Adipocyte (in vitro differentiated cells): Measurements from ENCODE around the gene PLD2.

ENCODE experiments used
- DNase-seq: peaks from one replicate; pipeline ENCODE4 v3.0.0-alpha.2; 2015; ENCODE audit warnings: low read depth
- H3K27me3 ChIP-seq: replicated peaks from 2 replicates; pipeline ENCODE4 v1.7.0; 2013; ENCODE audit warnings: mild to moderate bottlenecking, low read length, moderate library complexity; ENCODE audit not compliant: control insufficient read depth, insufficient read depth
- H3K36me3 ChIP-seq: 2 replicates; pipeline ENCODE4 v1.7.0; 2013; ENCODE audit warnings: low read length, mild to moderate bottlenecking, moderate library complexity; ENCODE audit not compliant: control insufficient read depth, insufficient read depth, severe bottlenecking
- H3K4me1 ChIP-seq: 2 replicates; pipeline ENCODE4 v1.7.0; 2013; ENCODE audit warnings: mild to moderate bottlenecking, low read length, moderate library complexity; ENCODE audit not compliant: control insufficient read depth, insufficient read depth
- H3K4me3 ChIP-seq: 2 replicates; pipeline ENCODE4 v1.7.0; 2013; ENCODE audit warnings: mild to moderate bottlenecking, low read length, moderate library complexity
- H3K9ac ChIP-seq: 2 replicates; pipeline ENCODE4 v1.7.0; 2013; ENCODE audit warnings: mild to moderate bottlenecking, low read length, moderate library complexity
- H3K9me3 ChIP-seq: 2 replicates; pipeline ENCODE4 v1.7.0; 2013; ENCODE audit warnings: mild to moderate bottlenecking, low read length, moderate library complexity; ENCODE audit not compliant: control insufficient read depth

The PLD2 gene

DNA sequence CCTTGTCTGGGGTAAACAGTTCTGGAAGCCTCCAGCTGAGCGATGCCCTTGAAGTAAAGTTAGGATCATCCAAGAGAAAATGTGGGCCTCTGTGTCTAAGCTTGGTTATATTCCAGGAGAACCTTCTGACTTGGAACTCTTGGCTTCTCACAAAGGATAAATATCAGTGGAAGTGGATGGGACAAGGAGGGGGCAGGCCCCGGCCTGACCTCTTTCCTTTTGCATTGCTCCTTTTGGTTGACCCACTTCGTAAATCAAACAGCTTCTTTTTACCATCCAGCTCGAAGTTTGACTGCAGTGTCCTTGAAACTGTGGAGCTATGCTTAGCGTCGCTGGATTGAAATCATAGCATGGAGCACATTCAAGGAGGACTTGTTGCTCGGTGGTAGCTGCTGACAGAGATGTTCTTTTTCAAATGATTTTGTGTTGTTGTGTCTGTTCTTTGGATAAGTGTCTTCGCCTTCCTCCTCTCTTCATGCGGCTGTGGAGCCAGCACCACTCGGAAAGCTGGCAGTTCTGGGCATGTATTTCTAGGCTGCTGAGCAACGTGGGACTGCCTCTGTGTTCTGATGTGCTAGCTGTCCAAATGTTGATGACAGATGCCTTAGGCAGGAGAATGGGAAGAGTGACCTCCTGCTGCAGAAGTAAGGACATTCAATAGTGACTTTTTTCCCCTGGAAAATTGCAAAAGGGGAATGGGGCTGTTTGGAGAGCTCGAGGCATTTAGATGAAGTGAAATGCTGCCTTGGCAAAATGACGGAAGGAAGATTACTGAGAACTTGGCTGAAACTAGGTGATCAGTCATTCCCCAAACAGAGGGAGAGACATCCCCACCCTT is 30.7 kb downstream of the PLD2 start:
- Histone ChIP-seq H3K4me1 (peaks cover 32% of the 10 kb centered on the region), H3K9me3 (no peaks in the 10 kb centered on the region), H3K27me3 (no peaks in the 10 kb centered on the region), H3K9ac (peak overlapping the region; percentile 56), H3K36me3 (no peaks in the 10 kb centered on the region), H3K4me3 (peak overlapping the region; percentile 18)
- DNase-seq = no peak

DNA sequence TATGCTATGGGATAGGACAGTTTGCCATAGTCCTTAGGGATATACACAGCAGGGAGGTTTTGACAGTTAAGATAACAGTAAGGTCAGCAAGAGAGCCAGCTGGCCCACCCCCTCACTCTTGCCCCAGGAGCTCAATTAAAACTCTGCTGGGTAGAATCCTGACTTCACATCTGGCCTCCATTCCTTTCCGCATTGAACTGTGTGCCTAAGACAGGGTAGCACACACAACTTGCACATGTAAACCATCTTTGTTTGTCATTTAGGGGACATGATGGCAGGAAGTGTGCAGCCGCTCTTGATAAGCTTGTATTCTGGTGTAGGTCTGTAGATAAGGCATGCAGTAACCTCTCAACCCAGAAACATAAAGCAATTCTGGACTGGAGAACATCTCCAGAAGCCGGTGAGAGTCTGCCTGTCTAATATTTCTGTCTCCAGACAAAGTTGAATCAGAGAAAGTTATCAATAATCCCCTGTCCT is 31.4 kb downstream of the PLD2 start:
- Histone ChIP-seq H3K36me3 (no peaks in the 10 kb centered on the region), H3K4me1 (peaks cover 32% of the 10 kb centered on the region), H3K27me3 (no peaks in the 10 kb centered on the region), H3K4me3 (peak overlapping the region; percentile 18), H3K9me3 (no peaks in the 10 kb centered on the region), H3K9ac (peak overlapping the region; percentile 56)
- no peak for DNase-seq

GRCh38 chr17:4839221-4839620 is 32.3 kb downstream of the PLD2 start:
- Histone ChIP-seq H3K36me3 (no peaks in the 10 kb centered on the region), H3K27me3 (no peaks in the 10 kb centered on the region), H3K9ac (no peak overlapping the region), H3K4me3 (no peak overlapping the region), H3K4me1 (peaks cover 30% of the 10 kb centered on the region), H3K9me3 (no peaks in the 10 kb centered on the region)
- no peak for DNase-seq

GRCh38 chr17:4839965-4840892 is 33.3 kb downstream of the PLD2 start:
- Histone ChIP-seq H3K9me3 (no peaks in the 10 kb centered on the region), H3K4me3 (no peak overlapping the region)

DNA sequence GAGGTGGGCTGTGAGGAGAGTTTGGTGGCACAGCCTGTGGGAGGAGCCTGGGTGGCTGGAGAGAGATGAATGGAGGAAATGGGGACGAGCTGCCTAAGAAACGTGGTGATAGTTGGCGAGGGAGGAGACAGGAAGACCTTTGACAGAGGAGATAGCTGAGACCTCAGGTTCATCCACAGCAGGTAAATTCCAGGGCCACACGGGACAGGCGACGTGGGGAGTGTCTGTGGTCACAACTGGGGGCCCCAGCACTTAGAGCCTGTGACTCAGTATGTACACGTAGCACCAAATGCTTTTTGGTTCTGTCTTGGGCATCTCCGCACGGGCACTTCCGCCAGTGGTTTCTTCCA is 33.9 kb downstream of the PLD2 start:
- Histone ChIP-seq H3K4me3 (no peak overlapping the region), H3K9ac (no peak overlapping the region), H3K4me1 (peaks cover 24% of the 10 kb centered on the region), H3K27me3 (no peaks in the 10 kb centered on the region), H3K36me3 (no peaks in the 10 kb centered on the region), H3K9me3 (no peaks in the 10 kb centered on the region)
- no peak for DNase-seq

More at GRCh38 chr17:4839965-4840892, 33.3 kb downstream of the PLD2 start:
- no peak overlapping the region for H3K9ac ChIP-seq
- no peaks in the 10 kb centered on the region for H3K27me3 ChIP-seq
- H3K36me3 ChIP-seq = no peaks in the 10 kb centered on the region
- peaks cover 24% of the 10 kb centered on the region for H3K4me1 ChIP-seq
- peak; percentile 27 for DNase-seq

GRCh38 chr17:4842376-4842775 is 35.4 kb downstream of the PLD2 start:
- H3K9ac ChIP-seq = no peak overlapping the region
- no peaks in the 10 kb centered on the region for H3K27me3 ChIP-seq
- H3K4me1 ChIP-seq = peaks cover 19% of the 10 kb centered on the region
- H3K9me3 ChIP-seq = no peaks in the 10 kb centered on the region
- no peak for DNase-seq
- H3K36me3 ChIP-seq = no peaks in the 10 kb centered on the region
- no peak overlapping the region for H3K4me3 ChIP-seq

DNA sequence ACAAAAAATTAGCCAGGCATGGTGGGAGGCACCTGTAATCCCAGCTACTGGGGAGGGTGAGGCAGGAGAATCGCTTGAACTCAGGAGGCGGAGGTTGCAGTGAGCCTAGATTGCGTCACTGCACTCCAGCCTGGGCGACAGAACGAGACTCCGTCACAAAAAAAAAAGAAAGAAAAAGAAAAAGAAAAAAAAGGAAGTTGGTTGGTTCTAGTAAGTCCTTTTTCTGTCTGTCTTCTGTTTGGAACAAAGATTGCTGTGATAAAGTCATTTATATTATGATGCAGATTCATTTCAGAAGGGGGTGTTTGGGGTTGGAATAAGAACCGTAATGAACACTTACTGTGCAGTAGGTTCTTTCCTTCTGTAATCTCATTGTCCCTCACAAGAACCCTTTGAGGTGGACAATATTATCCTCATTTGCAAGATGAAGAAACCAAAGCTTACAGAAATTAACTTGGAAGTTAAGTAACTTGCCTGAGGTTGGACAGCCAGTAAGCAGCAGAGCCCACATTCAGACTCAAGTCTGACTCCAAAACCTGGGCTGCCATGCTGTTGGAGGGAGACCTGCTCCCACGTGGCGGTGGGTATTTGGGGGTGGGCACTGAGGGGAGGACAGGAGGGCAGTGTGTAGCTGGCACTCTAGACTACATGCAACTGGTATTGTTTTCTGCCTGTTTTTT is 36.5 kb downstream of the PLD2 start:
- Histone ChIP-seq H3K9ac (no peak overlapping the region), H3K36me3 (no peaks in the 10 kb centered on the region), H3K4me1 (peaks cover 8% of the 10 kb centered on the region), H3K4me3 (no peak overlapping the region), H3K9me3 (no peaks in the 10 kb centered on the region), H3K27me3 (no peaks in the 10 kb centered on the region)
- no peak for DNase-seq

DNA sequence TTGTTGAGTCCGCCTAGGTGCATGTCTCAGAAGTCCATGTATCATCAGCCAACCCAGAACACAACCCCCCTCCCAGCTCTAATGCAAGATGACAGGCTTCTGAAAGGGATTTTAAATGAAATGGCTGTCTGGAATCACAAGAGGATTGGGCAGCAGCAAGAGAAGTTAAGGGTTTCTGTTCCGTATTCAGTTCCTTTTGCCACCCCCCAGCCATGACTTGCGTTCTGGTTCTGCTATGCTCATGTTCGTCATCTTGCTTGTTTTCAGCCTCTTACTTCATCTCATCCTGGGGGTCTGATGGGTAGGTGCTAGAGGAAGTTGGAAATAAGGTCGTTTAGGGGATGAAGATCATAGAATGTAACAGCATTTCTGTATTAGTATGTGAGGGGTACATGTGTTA is 38.2 kb downstream of the PLD2 start:
- Histone ChIP-seq H3K27me3 (no peaks in the 10 kb centered on the region), H3K9me3 (no peaks in the 10 kb centered on the region), H3K4me3 (no peak overlapping the region), H3K36me3 (no peaks in the 10 kb centered on the region), H3K9ac (no peak overlapping the region), H3K4me1 (peaks cover 16% of the 10 kb centered on the region)
- DNase-seq = no peak

DNA sequence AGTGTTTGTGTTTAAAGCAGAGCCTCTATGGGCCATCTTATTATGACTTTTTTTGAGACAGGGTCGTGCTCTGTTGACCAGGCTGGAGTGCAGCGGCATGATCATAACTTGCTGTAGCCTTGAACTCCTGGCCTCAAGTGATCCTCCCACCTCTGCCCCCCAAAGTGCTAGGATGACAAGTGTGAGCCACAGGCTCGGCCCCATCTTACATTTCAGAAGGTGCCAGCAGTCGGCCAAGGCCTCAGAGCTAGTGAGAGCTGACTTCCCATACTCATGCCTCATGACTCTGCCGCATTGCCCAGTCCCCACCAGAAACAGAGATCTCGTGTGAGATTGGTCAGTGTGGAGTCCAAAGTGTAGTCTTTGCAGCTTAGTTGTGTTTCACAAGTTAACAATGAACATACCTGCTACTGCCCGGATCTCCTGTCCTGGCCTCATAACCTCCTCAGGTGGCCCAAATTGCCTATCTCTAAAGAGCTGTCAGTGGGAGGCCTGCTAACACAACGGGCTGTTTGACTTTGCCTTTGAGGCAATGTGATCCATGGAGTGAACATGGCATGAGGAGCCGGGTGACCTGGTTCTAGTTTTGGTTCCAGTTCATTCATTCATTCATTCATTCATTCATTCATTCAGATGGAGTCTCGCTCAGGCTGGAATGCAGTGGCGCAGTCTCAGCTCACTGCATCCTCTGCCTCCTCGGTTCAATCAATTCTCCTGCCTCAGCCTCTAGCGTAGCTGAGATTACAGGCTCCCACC is 39.9 kb downstream of the PLD2 start:
- Histone ChIP-seq H3K9ac (no peak overlapping the region), H3K9me3 (no peaks in the 10 kb centered on the region), H3K27me3 (no peaks in the 10 kb centered on the region), H3K36me3 (no peaks in the 10 kb centered on the region), H3K4me1 (peaks cover 18% of the 10 kb centered on the region), H3K4me3 (no peak overlapping the region)
- DNase-seq = no peak

DNA sequence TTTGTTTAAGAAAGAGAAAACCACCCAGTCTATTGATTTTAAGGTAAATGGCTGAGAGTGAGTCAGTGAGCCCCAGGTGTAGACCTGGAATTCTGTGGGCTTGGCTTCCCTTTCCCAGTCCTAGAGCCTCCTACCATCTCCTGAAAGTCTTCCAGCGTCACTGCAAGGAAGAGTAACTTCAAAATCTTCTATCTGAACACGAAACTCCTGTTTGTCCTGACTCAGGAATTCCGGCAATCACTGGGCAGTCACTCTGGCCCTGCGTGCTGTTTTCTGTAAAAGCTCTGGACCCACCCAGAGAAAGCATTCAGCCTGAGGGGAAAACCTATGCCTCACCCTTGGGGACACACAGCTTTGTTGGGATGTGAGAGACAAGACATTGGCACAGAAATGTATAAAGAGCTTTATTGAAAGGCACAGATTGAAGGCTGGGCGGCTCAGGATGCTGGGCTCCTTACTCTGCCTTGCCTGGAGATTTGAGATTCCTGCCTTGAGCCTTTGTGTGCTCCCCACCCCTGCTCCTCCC is 42.1 kb downstream of the PLD2 start:
- H3K9me3 ChIP-seq = no peaks in the 10 kb centered on the region
- no peak overlapping the region for H3K9ac ChIP-seq
- no peaks in the 10 kb centered on the region for H3K36me3 ChIP-seq
- H3K4me1 ChIP-seq = peaks cover 23% of the 10 kb centered on the region
- peak; percentile 88 for DNase-seq
- no peaks in the 10 kb centered on the region for H3K27me3 ChIP-seq
- H3K4me3 ChIP-seq = no peak overlapping the region
